Vagina (tissue), 2 donors: ENCODE data around the gene PLSCR1. TPM values are rescaled to one million over a fixed set of nuclear protein-coding genes. Genes with fewer than 3 reads are reported as not detected.

Source experiments
- DNase-seq, 2 donors: peaks; one replicate each; pipeline ENCODE4 v3.0.0-alpha.2; 2017; ENCODE audit errors: extremely low spot score in 2 of 2
- H3K27ac ChIP-seq: fragments of 200-600 bp; sonication (generic); one replicate; pipeline ENCODE4 v1.5.1; 2019
- H3K27me3 ChIP-seq: fragments of 200-600 bp; sonication (generic); one replicate; pipeline ENCODE4 v1.5.1; 2019
- H3K36me3 ChIP-seq, 2 donors: fragments of 200-600 bp; sonication (generic); one replicate each; pipeline ENCODE4 v1.5.1; 2017 to 2019
- H3K4me1 ChIP-seq: fragments of 200-600 bp; sonication (generic); one replicate; pipeline ENCODE4 v1.5.1; 2019
- H3K4me3 ChIP-seq, 2 donors: fragments of 200-600 bp; sonication (generic); 1 replicate in 1 of 2; 2 replicates in 1 of 2; pipeline ENCODE4 v1.5.1; 2016 to 2019
- H3K9me3 ChIP-seq: fragments of 200-600 bp; sonication (generic); one replicate; pipeline ENCODE4 v1.5.1; 2019
- CTCF ChIP-seq, 3 experiments: fragments of 450-650 bp in 2 of 3; fragments of 200-600 bp in 1 of 3; sonication (generic) in 1 of 3; IDR thresholded peaks; one replicate each; pipeline ENCODE4 v1.5.1; 2017 to 2019; ENCODE audit warnings: antibody characterized with exemption in 3 of 3, mild to moderate bottlenecking in 2 of 3, moderate library complexity in 2 of 3
- POLR2A ChIP-seq, 2 donors: fragments of 450-650 bp; IDR thresholded peaks; one replicate each; pipeline ENCODE4 v1.6.1; 2017; ENCODE audit warnings: antibody characterized with exemption in 2 of 2, mild to moderate bottlenecking in 2 of 2, moderate library complexity in 2 of 2
- POLR2AphosphoS5 ChIP-seq, 2 donors: sonication (generic); formaldehyde crosslinking; IDR thresholded peaks; one replicate each; pipeline ENCODE4 v1.9.0; 2017; ENCODE audit warnings: antibody characterized with exemption in 2 of 2, mild to moderate bottlenecking in 2 of 2, low read depth in 1 of 2; ENCODE audit not compliant: insufficient read depth in 1 of 2
- intact Hi-C: fragments of 100-400 bp; cut with DNase I; formaldehyde crosslinking; loops from one replicate; pipeline ENCODE4 v1.15.1; 2023
- total RNA-seq: library from RNA; depleted of rRNA; stranded (reverse); fragments of >200 nt; gene quantifications from one replicate; pipeline ENCODE4 v1.2.3, GENCODE V29; 2016

Gene PLSCR1
- total RNA-seq, 1 donor from 2014 or later, result 78.1 TPM

- no peak overlapping the region for H3K4me3 ChIP-seq
- no peak for DNase-seq
- H3K27ac ChIP-seq, result no peak overlapping the region
- no peaks in the 10 kb centered on the region for H3K27me3 ChIP-seq
- intact Hi-C loops, result no loop called here
- no peaks in the 10 kb centered on the region for H3K9me3 ChIP-seq
- no peaks in the 10 kb centered on the region for H3K4me1 ChIP-seq
- no peak for TF ChIP-seq POLR2AphosphoS5 (IDR thresholded peaks at IDR 0.05; ENCODE audit: insufficient read depth in 1 of 2, low read depth in 1 of 2)
- TF ChIP-seq POLR2A (IDR thresholded peaks at IDR 0.05), result no peak
- no peak for TF ChIP-seq CTCF (IDR thresholded peaks at IDR 0.05)
- no peaks in the 10 kb centered on the region for H3K36me3 ChIP-seq
Measured at GRCh38 chr3:146585156-146585555, 40.7 kb upstream of the PLSCR1 start.

- intact Hi-C loops, result no loop called here
- H3K36me3 ChIP-seq, result no peaks in the 10 kb centered on the region
- no peak for DNase-seq
- TF ChIP-seq CTCF (IDR thresholded peaks at IDR 0.05) (no peak), POLR2AphosphoS5 (IDR thresholded peaks at IDR 0.05; ENCODE audit: insufficient read depth in 1 of 2, low read depth in 1 of 2) (no peak), POLR2A (IDR thresholded peaks at IDR 0.05) (no peak)
- H3K4me3 ChIP-seq, result no peak overlapping the region
- no peaks in the 10 kb centered on the region for H3K27me3 ChIP-seq
- no peak overlapping the region for H3K27ac ChIP-seq
- H3K4me1 ChIP-seq, result no peaks in the 10 kb centered on the region
- no peaks in the 10 kb centered on the region for H3K9me3 ChIP-seq
Measured at GRCh38 chr3:146581951-146582467, 37.6 kb upstream of the PLSCR1 start.

DNA sequence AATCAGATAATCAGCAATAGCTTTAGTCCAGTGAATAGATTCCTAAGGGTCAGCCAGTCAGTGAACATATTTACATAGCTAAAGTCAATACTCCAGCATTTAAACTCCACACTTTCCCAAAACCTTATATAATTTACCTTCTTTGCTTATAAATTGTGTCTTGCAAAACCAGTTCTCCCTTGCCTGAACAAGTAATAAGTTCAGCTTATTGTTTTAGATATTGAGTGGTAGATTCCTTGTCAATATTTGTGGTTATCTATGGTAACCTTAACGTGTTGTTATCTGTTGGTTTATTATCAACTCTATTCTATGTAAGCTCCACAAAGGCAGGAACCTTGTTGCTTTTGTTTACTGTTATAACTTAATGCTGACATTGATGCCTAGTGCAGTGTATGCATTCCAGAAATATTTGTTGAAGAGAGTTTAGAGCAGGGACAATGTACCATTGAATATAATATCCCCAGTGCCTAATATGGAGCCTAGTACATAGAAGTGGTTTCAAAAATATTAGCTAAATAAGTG is 36.7 kb upstream of the PLSCR1 start:
- Histone ChIP-seq H3K27ac (no peak overlapping the region), H3K4me1 (no peaks in the 10 kb centered on the region), H3K36me3 (no peaks in the 10 kb centered on the region), H3K9me3 (no peaks in the 10 kb centered on the region), H3K27me3 (no peaks in the 10 kb centered on the region), H3K4me3 (no peak overlapping the region)
- intact Hi-C loops, result no loop called here
- TF ChIP-seq CTCF (IDR thresholded peaks at IDR 0.05), result no peak
- TF ChIP-seq POLR2A (IDR thresholded peaks at IDR 0.05), result no peak
- TF ChIP-seq POLR2AphosphoS5 (IDR thresholded peaks at IDR 0.05; ENCODE audit: insufficient read depth in 1 of 2, low read depth in 1 of 2), result no peak
- no peak for DNase-seq

DNA sequence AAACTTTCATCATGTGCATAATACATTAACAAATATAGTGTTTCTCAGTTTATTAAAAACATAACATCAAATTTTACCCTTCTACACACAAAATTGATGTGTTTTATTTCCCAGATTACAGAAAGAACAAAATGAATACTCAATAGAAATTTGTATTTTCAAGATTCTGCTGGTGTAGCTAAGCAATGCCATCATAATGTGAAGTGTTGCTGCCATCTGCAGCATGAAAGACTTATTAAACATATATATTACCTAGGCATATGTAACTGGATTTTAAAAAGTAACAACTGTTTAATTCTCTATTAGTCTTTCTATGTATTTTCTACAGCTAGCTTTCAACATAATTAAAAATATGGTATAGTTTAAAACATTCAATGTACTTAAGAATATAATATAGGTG is 33.3 kb upstream of the PLSCR1 start:
- Histone ChIP-seq H3K27ac (no peak overlapping the region), H3K9me3 (no peaks in the 10 kb centered on the region), H3K4me1 (no peaks in the 10 kb centered on the region), H3K4me3 (no peak overlapping the region), H3K36me3 (no peaks in the 10 kb centered on the region), H3K27me3 (no peaks in the 10 kb centered on the region)
- intact Hi-C loops, result no loop called here
- TF ChIP-seq POLR2A (IDR thresholded peaks at IDR 0.05), result no peak
- peak in 2 of 3 experiments; percentile 41 to 43 for TF ChIP-seq CTCF (IDR thresholded peaks at IDR 0.05)
- DNase-seq, result no peak

GRCh38 chr3:146575636-146576035 is 31.2 kb upstream of the PLSCR1 start:
- Histone ChIP-seq H3K4me3 (no peak overlapping the region), H3K9me3 (no peaks in the 10 kb centered on the region), H3K27me3 (no peaks in the 10 kb centered on the region), H3K4me1 (no peaks in the 10 kb centered on the region), H3K27ac (no peak overlapping the region), H3K36me3 (no peaks in the 10 kb centered on the region)
- no peak for TF ChIP-seq CTCF (IDR thresholded peaks at IDR 0.05)
- DNase-seq, result no peak
- intact Hi-C loops, result no loop called here
